HG03097 (cell line): ENCODE data around the gene FANCD2OS.
"Not testable (repeated sequence)": the region's sequence is repeated elsewhere in the genome, so short reads cannot be mapped to it uniquely, and the experiment has no call there.

ENCODE experiments used
- ATAC-seq: cut with Tn5 transposase; IDR thresholded peaks from one replicate; pipeline ENCODE4 v1.9.1; 2021; ENCODE audit not compliant: unreplicated experiment, low FRiP score

The FANCD2OS gene, protein sequence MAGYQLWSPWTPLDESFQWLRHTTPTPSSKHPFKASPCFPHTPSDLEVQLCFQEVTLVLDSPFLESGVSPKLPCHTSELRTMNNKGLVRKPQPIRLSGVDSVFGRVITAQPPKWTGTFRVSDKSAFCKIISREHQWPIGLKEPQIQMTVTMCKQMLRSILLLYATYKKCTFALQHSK

DNA sequence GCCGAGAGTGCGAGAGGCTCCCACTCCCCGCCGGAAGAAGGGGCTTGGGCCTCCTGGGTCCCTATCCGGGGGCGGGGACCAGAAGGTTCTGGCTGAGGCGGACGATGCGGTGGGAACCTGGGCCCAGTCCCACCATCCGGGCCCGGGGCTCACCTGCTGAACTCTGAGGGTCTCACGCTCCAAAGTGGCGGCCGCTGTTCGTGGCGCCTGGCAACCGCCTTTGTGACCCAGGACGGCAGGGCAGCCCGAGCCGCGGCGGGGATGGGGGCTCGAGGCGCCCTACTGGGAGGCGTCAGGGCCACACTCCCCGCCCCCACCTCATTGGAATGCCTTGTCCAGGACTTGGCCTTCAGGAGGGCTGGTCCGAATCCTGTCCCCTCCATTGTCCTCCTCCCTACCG is at the start of gene FANCD2OS:
TSS of gene FANCD2OS (minus strand) at position 165 of the 400 bp plus-strand sequence. CDS start 3,481 bp downstream, outside the sequence.
- no peak for ATAC-seq

DNA sequence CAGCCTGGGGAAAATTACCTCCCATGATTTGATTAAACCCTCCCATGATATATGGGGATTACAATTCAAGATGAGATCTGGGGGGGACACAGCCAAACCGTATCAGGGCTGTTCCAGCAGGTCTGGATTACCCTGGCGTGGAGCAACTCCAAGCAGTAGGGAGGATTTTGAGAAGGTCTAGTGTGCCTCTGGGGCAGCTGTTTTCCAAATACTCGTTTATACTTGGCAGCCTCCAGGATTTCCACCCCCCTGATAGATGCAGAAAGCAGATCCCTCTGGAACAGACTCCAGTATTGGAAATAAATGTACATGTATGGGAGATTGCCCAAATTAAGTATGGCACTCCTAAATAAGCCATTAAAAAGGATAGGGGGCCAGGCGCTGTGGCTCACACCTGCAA is 49.0 kb upstream of the FANCD2OS start:
- no peak for ATAC-seq

DNA sequence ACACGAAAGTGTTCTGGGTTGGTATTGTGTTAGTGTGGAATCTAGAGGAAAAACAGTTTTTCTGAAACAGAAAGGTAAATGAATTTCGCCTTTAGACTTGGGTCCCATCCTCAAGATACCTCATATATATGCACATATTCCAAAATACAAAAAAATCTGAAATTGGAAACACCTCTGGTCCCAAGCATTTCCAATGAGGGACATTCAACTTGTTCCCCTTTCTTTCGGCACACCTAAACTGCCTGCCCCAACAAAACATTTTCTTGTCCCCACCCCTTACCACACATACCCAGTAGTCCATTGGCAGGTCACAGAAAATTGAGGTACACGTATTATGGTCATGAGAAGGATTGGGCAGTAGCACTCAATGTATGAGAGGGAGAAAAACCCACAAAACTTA is 47.6 kb upstream of the FANCD2OS start:
- ATAC-seq = no peak

DNA sequence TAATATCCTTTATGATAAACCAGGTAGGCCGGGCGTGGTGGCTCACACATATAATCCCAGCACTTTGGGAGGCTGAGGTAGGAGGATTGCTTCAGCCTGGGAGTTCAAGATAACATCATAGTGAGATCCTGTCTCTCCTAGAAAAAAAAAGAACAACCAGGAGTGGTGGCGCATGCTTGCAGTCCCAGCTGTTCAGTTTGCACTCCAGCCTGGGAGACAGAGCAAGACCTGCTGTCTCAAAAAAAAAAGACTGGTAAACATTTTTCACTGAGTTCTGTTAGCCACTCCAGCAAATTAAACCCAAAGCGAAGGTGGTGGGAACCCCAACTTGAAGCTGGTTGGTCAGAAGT is 47.0 kb upstream of the FANCD2OS start:
- ATAC-seq = no peak

DNA sequence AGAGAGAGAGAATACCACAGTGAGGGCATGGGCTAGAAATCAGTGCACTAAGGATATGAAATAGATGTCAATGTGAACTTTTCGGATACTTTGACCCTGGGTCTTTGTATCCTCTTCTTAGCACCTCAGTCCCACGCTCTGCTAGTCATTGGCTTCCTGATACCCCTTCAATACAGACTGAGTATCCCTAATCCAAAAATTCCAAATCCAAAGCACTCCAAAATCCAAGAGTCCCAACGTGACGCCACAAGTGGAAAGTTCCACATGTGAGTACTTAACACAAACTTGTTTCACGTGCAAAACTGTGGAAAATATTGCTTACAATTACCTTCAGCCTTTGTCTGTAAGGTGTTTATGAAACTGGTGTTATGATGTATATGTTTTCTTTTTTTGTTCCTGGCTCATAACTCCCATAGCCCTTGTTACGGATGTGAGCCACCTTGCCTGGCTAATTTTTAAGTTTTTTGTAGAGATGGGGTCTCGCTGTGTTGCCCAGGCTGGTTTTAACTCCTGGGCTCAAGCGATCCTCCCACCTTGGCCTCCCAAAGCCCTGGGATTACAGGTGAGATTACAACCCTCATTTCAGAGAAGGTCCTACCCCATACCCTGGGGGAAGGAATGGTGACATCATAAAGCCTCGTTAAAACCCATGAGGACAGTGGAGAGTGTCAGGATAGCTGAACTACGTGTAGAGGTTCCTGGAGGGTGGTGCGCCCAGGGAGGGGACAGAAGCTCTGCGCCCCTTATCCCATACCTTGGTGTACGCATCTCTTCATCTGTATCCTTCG is 46.5 kb upstream of the FANCD2OS start:
- no peak for ATAC-seq

DNA sequence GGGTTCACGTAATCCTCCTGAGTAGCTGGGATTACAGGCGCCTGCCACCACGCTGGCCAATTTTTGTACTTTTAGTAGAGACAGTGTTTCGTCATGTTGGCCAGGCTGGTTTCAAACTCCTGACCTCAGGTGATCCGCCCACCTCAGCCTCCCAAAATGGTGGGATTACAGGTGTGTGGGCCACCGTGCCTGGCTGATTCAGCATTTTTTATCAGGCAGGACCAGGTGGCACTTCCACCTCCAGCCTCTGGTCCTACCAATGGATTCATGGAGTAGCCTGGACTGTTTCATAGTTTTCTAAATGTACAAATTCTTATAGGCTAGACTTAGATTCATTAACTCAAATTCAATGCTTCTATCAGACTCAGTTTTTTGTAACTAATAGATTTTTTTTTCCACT is 42.9 kb upstream of the FANCD2OS start:
- no peak for ATAC-seq

DNA sequence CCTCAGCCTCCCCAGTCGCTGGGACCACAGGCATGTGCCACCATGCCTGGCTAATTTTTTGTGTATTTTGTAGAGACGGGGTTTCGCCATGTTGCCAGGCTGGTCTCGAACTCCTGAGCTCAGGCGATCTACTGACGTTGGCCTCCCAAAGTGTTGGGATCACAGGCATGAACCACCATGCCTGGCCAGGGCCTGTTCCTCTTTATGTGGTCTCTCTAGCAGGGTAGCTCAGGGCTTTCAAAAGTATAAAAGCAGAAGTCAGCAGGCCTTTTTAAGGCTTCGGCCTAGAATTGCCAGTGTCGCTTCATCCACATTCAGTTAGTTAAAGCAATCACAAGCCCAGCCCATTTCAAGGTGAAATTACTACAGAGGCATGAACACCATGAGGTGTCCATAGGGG is 41.2 kb upstream of the FANCD2OS start:
- ATAC-seq = no peak

DNA sequence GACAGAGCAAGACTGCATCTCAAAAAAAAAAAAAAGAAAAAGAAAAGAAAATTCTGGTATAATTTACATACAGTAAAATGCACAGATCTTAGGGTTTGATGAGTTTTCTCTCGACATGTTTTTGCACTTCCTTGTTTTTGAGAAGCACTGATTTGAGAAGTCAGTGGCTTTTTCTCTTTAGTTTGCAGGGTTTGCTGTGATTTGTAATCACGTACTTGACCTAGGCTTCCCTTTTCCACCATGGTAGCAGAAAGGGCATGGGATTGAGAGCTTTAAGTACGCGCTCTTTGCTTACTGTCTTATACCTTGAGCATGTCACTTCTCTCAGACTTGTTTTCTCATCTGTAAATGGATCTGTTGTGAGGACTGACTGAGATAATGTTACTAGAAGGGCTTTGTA is 37.6 kb upstream of the FANCD2OS start:
- ATAC-seq = no peak

DNA sequence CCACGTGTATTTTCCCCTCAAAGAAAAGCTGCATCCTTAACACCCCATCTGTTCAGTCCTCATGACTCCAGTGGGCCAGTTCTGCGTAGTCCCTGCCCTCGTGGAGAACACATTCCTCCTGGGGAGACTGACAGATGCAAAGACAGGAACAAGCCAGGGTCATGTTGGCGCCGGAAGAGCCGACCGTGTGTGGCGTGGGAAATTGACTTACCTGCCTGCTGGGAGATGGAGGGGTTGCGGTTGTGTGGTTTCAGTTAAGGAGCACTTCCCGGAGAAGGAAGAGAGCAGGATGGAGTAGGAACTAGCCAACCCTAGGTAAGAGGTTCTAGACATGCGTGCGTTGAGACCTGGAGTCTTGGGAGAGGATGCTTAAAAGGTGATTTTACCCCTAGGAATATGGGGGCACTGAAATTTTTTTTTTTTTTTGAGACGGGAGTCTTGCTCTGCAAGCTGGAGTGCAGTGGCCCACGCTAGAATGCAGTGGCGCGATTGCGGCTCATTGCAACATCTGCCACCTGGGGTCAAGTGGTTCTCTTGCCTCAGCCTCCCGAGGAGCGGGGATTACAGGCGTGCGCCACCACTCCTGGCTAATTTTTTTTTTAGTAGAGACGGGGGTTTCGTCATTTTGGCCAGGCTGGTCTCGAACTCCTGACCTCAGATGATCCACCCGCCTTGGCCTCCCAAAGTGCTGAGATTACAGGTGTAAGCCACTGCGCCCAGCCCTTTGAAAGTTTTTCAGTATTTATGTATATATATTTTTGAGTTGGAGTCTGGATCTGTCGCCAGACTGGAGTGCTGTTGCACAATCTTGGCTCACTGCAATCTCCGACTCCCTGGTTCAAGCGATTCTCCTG is 34.9 kb upstream of the FANCD2OS start:
- no peak for ATAC-seq

DNA sequence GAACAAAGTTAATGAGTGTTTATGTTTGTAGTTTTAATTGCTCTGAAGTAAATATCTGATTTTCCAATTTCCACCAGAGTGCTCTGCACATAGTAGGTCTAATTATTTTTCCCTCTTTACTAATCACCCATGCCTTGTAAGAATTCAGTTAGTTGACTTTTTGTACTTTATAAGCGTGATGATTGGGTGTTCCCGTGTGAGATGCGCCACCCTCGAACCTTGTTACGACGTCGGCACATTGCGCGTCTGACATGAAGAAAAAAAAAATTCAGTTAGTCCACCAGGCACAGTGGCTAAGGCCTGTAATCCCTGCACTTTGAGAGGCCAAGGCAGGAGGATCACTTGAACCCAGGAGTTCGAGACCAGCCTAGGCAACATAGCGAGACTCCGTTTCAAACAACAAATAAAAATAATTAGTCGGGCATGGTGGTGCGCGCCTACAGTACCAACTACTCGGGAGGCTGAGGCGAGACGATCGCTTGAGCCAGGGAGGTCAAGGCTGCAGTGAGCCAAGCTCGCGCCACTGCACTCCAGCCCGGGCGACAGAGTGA is 33.0 kb upstream of the FANCD2OS start:
- ATAC-seq = no peak

DNA sequence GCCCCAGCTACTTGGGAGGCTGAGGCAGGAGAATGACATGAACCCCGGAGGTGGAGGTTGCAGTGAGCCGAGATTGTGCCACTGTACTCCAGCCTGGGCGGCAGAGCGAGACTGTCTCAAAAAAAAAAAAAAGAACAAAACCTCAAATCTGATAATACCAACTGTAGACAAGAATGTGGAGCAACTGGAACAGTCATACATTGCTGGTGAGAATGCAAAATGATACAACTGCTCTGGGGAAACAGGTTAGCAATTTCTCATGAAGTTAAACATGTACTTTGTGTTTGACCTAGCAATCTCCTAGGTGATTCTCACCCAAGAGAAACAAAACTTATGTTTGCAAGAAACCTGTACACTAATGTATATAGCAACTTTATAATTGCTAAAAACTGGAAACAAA is 29.1 kb upstream of the FANCD2OS start:
- ATAC-seq = no peak

DNA sequence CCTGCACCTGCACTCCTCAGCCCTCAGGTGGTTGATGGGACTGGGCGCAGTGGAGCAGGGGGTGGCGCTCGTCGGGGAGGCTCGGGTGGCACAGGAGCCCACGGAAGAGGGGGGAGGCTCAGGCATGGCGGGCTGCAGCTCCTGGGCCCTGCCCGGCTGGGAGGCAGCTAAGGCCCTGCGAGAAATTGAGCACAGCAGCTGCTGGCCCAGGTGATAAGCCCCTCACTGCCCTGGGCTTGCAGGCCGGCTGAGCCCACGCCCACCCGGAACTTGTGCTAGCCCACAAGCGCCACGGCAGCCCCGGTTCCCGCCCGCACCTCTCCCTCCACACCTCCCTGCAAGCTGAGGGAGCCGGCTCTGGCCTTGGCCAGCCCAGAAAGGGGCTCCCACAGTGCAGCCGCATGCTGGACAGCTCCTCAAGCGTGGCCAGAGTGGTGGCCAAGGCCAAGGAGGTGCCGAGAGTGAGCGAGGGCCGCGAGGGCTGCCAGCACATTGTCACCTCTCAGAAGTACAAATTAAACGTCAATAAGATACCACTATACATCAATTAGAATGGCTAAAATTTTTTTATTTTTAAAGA is 28.5 kb upstream of the FANCD2OS start:
- no peak for ATAC-seq

DNA sequence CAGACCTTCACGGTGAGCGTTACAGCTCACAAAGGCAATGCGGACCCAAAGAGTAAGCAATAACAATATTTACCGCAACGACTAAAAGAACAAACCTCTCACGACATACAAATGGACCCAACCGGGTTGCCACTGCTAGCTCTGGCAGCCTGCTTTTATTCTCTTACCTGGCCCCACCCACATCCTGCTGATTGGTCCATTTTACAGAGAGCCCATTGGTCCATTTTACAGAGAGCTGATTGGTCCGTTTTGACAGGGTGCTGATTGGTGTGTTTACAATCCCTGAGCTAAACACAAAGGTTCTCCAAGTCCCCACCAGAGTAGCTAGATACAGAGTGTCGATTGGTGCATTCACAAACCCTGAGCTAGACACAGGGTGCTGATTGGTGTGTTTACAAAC is 27.8 kb upstream of the FANCD2OS start:
- not testable (repeated sequence) for ATAC-seq

DNA sequence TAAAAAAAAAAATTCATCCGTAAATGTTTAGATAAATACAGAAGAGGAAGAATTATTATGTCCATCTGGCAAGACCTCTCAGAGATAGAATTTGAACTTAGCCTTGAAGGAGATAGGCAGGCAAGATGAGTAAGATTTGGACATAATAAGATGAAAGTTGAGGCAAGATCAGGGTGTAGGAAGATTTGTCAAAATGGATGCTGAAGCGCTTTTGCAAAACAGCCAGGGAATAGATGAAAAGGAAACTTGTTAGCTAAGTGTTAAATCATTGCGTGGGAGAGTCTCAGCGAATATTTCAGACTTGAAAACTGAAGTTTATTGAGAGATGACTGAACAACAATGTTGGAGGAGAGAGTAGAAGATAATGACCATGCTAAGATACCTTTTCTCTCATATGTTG is 14.7 kb upstream of the FANCD2OS start:
- no peak for ATAC-seq

DNA sequence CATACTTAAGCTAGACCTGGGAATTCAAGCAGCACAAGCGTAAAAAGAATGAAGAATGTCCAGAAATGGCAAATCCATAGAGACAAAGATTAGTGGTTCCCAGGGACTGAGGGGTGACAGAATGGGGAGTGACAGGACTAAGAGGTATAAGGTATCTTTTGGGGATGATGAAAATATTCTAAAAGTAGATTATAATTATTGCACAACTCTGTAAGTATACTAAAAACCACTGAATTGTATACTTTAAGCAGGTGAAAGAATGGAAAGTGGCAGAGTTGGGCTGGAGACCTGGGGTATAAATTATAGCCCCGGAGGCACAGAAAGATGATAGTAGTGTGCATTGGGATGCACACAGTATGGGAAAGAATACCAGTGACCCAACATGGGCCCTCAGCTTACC is 13.0 kb upstream of the FANCD2OS start:
- no peak for ATAC-seq

DNA sequence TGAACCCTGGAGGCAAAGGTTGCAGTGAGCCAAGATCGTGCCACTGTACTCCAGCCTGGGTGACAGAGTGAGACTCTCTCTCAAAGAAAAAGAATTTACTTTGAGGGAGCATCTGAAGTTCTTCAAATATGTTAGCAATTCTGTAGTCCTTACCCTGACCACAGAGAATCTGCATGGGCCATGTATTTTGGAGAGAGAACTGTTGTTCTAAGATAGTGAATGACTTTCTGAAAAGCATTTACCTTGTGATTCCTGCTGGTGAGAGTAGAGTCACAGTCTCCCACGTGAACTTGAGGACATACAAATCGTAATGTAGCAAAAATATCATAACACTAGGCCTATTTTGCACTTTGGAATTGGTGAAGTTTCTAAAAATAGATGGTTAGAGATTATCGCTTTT is 11.3 kb upstream of the FANCD2OS start:
- ATAC-seq = no peak

DNA sequence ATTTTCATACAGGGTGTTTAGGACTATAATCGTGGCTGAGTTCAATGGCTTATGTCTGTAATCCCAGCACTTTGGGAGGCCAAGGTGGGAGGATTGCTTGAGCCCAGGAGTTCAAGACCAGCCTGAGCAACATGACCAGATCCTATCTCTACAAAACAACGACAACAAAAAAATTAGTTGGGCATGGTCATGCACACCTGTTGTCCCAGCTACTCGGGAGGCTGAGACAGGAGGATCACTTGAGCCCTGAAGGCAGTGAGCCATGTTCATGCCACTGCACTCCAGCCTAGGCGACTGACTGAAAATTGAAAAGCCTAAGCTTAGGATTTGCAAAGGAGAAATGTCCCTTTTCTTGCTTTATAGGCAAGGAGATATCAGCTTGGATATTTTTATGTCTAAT is 8.9 kb upstream of the FANCD2OS start:
- ATAC-seq = no peak

DNA sequence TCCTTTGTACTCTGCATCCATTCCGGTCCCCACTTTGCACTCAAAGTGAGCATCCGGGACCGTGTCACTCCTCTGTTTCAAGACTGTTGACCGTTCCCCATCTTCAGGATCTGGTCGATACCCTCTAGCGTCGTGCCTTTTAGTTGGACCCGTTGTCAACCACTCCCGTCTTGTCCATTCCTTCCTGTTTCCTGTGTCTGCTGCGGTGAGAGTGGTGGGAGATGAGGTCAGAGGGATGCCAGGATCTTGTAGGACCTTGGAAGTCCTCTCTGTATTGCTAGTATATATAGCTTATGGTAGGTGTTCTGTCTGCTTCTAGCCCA is 8.0 kb upstream of the FANCD2OS start:
- no peak for ATAC-seq

DNA sequence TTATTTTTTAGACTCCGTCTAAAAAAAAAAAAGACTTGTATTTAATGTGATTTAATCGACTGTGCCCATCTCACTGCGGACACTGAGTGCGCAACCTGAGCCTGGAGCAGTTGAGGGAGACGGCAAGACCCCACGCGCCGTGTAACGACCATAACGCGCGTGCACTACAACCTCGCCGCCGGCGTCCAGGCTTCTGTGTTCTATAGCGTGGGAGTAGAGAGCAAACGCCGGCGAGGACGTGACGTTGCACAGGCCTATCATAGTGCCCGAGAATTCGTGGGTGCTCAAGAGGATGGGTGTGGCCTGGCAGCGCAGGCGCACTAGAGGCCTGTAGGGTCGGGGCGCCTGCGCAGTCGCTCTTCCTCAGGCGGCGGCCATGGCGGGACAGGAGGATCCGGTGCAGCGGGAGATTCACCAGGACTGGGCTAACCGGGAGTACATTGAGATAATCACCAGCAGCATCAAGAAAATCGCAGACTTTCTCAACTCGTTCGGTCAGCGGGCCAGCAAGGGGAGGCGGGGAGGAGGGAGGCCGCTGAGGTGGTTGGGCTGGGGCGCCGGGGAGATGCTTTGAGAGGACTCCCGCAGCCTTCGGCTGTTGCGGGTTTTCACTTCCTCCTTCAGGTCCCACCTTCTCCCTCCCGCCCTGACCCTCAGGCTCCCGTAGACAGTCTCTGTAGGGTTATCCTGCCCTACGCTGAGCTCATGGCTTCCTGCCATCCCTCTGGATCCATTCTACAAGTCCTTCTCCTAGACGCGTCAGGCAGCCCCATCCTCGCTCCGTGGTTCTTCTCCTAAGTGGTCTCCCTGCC is 7.5 kb upstream of the FANCD2OS start, which contains the start of gene BRK1:
TSS of gene BRK1 (plus strand) at position 350 of the 812 bp plus-strand sequence. CDS start at position 377, 27 bp downstream.
- peak; percentile 96 for ATAC-seq

DNA sequence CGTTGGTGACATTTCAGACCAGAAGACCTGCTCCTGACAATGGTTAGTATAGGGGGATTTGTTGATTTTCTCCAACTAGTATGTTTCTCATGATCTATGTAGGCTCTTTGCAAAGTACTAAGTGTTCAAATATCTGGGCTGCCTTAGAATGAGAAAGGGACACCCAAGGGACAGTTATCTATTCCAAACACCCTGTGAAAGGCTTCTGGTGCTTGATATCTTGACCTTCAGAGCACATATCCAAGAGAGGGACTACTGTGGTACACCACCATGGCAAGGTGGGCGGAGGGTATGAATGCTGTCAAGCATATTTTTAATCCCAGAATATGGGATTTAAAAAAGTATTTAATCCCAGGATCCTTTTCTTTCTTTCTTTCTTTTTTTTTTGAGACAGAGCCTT is 1.1 kb downstream of the FANCD2OS start:
- no peak for ATAC-seq
